PC-9 (cell line): ENCODE data around the gene TMEM94. TPM values are rescaled to one million over a fixed set of nuclear protein-coding genes. Genes with fewer than 3 reads are reported as not detected.

ENCODE experiments used
- BruUV-seq: library from RNA; stranded (reverse); fragments of 400-500 nt; replicated peaks from 2 replicates; lab custom pipeline; 2021; lab: Mats Ljungman, UMichigan
- CTCF ChIA-PET: fragments of 300-600 bp; sonication (Branson Sonifier 250); formaldehyde crosslinking; loops from one replicate; lab custom pipeline; 2022; ENCODE audit warnings: antibody characterized with exemption; lab: Charles Lee
- POLR2A ChIA-PET: fragments of 300-600 bp; sonication (Branson Sonifier 250); formaldehyde crosslinking; loops from one replicate; lab custom pipeline; 2022; ENCODE audit warnings: antibody characterized with exemption; ENCODE audit not compliant: unreplicated experiment; lab: Charles Lee
- DNase-seq, 2 experiments: peaks; one replicate each; pipeline versions ENCODE4 v3.0.0 to v3.0.0-alpha.2; 2015 to 2022; ENCODE audit warnings: mixed read lengths in 1 of 2
- H2AFZ ChIP-seq: fragments of 200-600 bp; sonication (generic); 2 replicates; pipeline ENCODE4 v1.8.1; 2017; ENCODE audit warnings: antibody characterized with exemption
- H3F3A ChIP-seq: fragments of 200-600 bp; sonication (generic); 2 replicates; pipeline ENCODE4 v1.8.1; 2017; ENCODE audit warnings: antibody characterized with exemption, mild to moderate bottlenecking, low read depth; ENCODE audit not compliant: insufficient read depth
- H3K27ac ChIP-seq: fragments of 200-600 bp; sonication (generic); 2 replicates; pipeline ENCODE4 v1.6.1; 2016; ENCODE audit warnings: mixed run types
- H3K27me3 ChIP-seq: fragments of 200-600 bp; sonication (generic); 2 replicates; pipeline ENCODE4 v1.6.1; 2016; ENCODE audit warnings: low read depth, mixed run types; ENCODE audit not compliant: insufficient read depth
- H3K36me3 ChIP-seq: fragments of 200-600 bp; sonication (generic); 2 replicates; pipeline ENCODE4 v1.6.1; 2016; ENCODE audit warnings: low read depth, mixed run types
- H3K4me1 ChIP-seq: fragments of 200-600 bp; sonication (generic); replicated peaks from 2 replicates; pipeline ENCODE4 v1.6.1; 2016; ENCODE audit warnings: mixed run types; ENCODE audit not compliant: insufficient read depth
- H3K4me2 ChIP-seq: fragments of 200-600 bp; sonication (generic); 2 replicates; pipeline ENCODE4 v1.6.1; 2017; ENCODE audit warnings: mixed run types
- H3K4me3 ChIP-seq: fragments of 200-600 bp; sonication (generic); 2 replicates; pipeline ENCODE4 v1.6.1; 2016; ENCODE audit warnings: mixed run types
- H3K79me2 ChIP-seq: fragments of 200-600 bp; sonication (generic); 2 replicates; pipeline ENCODE4 v1.6.1; 2017; ENCODE audit warnings: low read depth, mixed run types
- H3K9me2 ChIP-seq: fragments of 200-600 bp; sonication (generic); 2 replicates; pipeline ENCODE4 v1.8.1; 2017; ENCODE audit warnings: mild to moderate bottlenecking; ENCODE audit not compliant: insufficient read depth
- H3K9me3 ChIP-seq: fragments of 200-600 bp; sonication (generic); 2 replicates; pipeline ENCODE4 v1.8.1; 2016; ENCODE audit warnings: low read depth; ENCODE audit not compliant: insufficient read depth
- H4K20me1 ChIP-seq: fragments of 200-600 bp; sonication (generic); 2 replicates; pipeline ENCODE4 v1.8.1; 2017; ENCODE audit not compliant: insufficient read depth
- CTCF ChIP-seq: fragments of 200-600 bp; sonication (generic); conservative IDR thresholded peaks from 2 replicates; pipeline ENCODE4 v1.6.1; 2017; ENCODE audit warnings: mixed run types, antibody characterized with exemption, mild to moderate bottlenecking, moderate library complexity
- EZH2 ChIP-seq: fragments of 200-600 bp; sonication (generic); IDR thresholded peaks from 2 replicates; pipeline ENCODE4 v1.8.0; 2017; ENCODE audit warnings: antibody characterized with exemption, low read depth
- intact Hi-C: fragments of 100-400 bp; cut with micrococcal nuclease; formaldehyde crosslinking; loops from one replicate; pipeline ENCODE4 v1.10.0; 2022; ENCODE audit not compliant: unreplicated experiment
- total RNA-seq: library from RNA; stranded (reverse); gene quantifications from 2 replicates; pipeline ENCODE4 v1.2.3, GENCODE V29; 2021

TMEM94 gene
- total RNA-seq, 1 experiment from 2014 or later: 78.9 TPM

GRCh38 chr17:75531721-75532072 lies 75.3 kb downstream of the TMEM94 start:
- ChIA-PET CTCF (interaction anchor here (0.6 to 1.0 kb wide), 2 partner anchors 72 to 101 kb away, joined by 3 to 7 read pairs; no protein-coding TSS in a partner anchor), POLR2A (interaction anchor here (0.5 to 1.9 kb wide), 8 partner anchors 18 to 452 kb away, joined by 3 to 24 read pairs (median 5); no protein-coding TSS in a partner anchor)
- Histone ChIP-seq H3K9me2 (no peaks in the 10 kb centered on the region), H3F3A (peaks cover 24% of the 10 kb centered on the region; the same call in 1 of the 2 replicates), H4K20me1 (no peaks in the 10 kb centered on the region; the same call in 1 of the 2 replicates), H3K4me3 (no peak overlapping the region), H3K36me3 (peaks cover 4% of the 10 kb centered on the region; the same call in 1 of the 2 replicates), H3K9me3 (no peaks in the 10 kb centered on the region), H3K27ac (peak overlapping the region; percentile 89), H3K79me2 (peaks cover 58% of the 10 kb centered on the region), H3K4me2 (peak overlapping the region; percentile 68), H3K27me3 (no peaks in the 10 kb centered on the region), H2AFZ (no peak overlapping the region), H3K4me1 (peaks cover 32% of the 10 kb centered on the region)
- TF ChIP-seq CTCF (no peak), EZH2 (no peak)
- intact Hi-C loops: loop anchor here (1.0 to 5.0 kb wide), 2 partner anchors 18 to 116 kb away; a partner anchor contains a TSS
- peak; percentile 87 to 92 for DNase-seq
- BruUV-seq: no TSS peak

DNA sequence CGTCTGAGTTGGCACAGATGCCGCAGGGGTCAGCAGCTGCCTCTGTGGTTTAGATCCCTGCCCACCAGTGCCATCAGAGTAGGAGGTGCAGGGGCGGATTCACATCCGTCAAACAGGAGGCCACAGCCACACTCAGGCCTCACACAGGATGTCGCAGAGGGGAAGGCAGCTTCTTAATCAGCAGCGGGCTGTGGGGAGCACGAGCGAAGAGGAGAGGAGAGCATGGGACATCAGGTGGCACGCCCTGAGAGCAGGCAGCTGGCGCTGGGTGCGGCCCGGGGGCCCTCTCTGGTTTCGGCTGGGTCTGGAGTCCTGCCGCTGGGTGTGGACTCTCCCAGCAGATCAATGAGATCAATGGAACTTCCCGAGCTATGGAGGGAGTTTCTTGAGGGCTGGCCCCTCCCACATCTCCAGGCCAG lies 78.7 kb downstream of the TMEM94 start:
- no TSS peak for BruUV-seq
- intact Hi-C loops: no loop called here
- Histone ChIP-seq H3K9me2 (no peaks in the 10 kb centered on the region), H2AFZ (no peak overlapping the region), H3K9me3 (no peaks in the 10 kb centered on the region), H3K4me2 (no peak overlapping the region), H4K20me1 (no peaks in the 10 kb centered on the region), H3F3A (peaks cover 18% of the 10 kb centered on the region; the same call in 1 of the 2 replicates), H3K36me3 (peaks cover 4% of the 10 kb centered on the region; the same call in 1 of the 2 replicates), H3K27ac (no peak overlapping the region), H3K4me1 (peaks cover 20% of the 10 kb centered on the region), H3K4me3 (no peak overlapping the region), H3K27me3 (no peaks in the 10 kb centered on the region), H3K79me2 (peaks cover 27% of the 10 kb centered on the region)
- TF ChIP-seq EZH2 (no peak), CTCF (no peak)
- no peak for DNase-seq
- ChIA-PET CTCF (no interaction called here), POLR2A (no interaction called here)

- Histone ChIP-seq H3K27ac (no peak overlapping the region), H3K4me3 (no peak overlapping the region), H3K4me1 (peaks cover 17% of the 10 kb centered on the region), H3K9me3 (no peaks in the 10 kb centered on the region), H3K4me2 (no peak overlapping the region), H4K20me1 (no peaks in the 10 kb centered on the region), H3K27me3 (no peaks in the 10 kb centered on the region), H2AFZ (no peak overlapping the region), H3K79me2 (peaks cover 25% of the 10 kb centered on the region), H3K36me3 (peaks cover 4% of the 10 kb centered on the region; the same call in 1 of the 2 replicates), H3F3A (peaks cover 15% of the 10 kb centered on the region; the same call in 1 of the 2 replicates), H3K9me2 (no peaks in the 10 kb centered on the region)
- DNase-seq: no peak
- ChIA-PET CTCF (no interaction called here), POLR2A (no interaction called here)
- intact Hi-C loops: no loop called here
- BruUV-seq: no TSS peak
- no peak for TF ChIP-seq EZH2
- no peak for TF ChIP-seq CTCF
These were observed 79.4 kb downstream of the TMEM94 start for GRCh38 chr17:75535871-75536270.
